Activated naive CD8-positive, alpha-beta T cell (primary cell): ENCODE measurements around the gene FAHD2A.
"Not testable (repeated sequence)": the region's sequence is repeated elsewhere in the genome, so short reads cannot be mapped to it uniquely, and the experiment has no call there.

Experiments
- H3K27ac Mint-ChIP-seq: one replicate; pipeline ENCODE4 v1.8.0; 2021; ENCODE audit warnings: mixed read lengths
- H3K27me3 Mint-ChIP-seq: one replicate; pipeline ENCODE4 v1.8.0; 2021; ENCODE audit warnings: mixed read lengths
- H3K36me3 Mint-ChIP-seq: one replicate; pipeline ENCODE4 v1.8.0; 2021; ENCODE audit warnings: mixed read lengths
- H3K4me1 Mint-ChIP-seq: one replicate; pipeline ENCODE4 v1.8.0; 2021; ENCODE audit warnings: low read depth, mixed read lengths
- H3K4me3 Mint-ChIP-seq: one replicate; pipeline ENCODE4 v1.8.0; 2021; ENCODE audit warnings: mild to moderate bottlenecking, mixed read lengths
- H3K9me3 Mint-ChIP-seq: one replicate; pipeline ENCODE4 v1.8.0; 2021; ENCODE audit warnings: low read depth, mixed read lengths

FAHD2A gene

GRCh38 chr2:95372216-95372829 is 30.2 kb upstream of the FAHD2A start:
- no peak overlapping the region for H3K4me3 Mint-ChIP-seq
- peaks cover 7% of the 10 kb centered on the region for H3K4me1 Mint-ChIP-seq
- no peak overlapping the region for H3K27ac Mint-ChIP-seq
- peaks cover 18% of the 10 kb centered on the region for H3K27me3 Mint-ChIP-seq
- peaks cover 5% of the 10 kb centered on the region for H3K9me3 Mint-ChIP-seq
- no peaks in the 10 kb centered on the region for H3K36me3 Mint-ChIP-seq

GRCh38 chr2:95372845-95373244 is 29.7 kb upstream of the FAHD2A start:
- peaks cover 7% of the 10 kb centered on the region for H3K4me1 Mint-ChIP-seq
- peaks cover 16% of the 10 kb centered on the region for H3K27me3 Mint-ChIP-seq
- H3K9me3 Mint-ChIP-seq: peaks cover 5% of the 10 kb centered on the region
- no peak overlapping the region for H3K4me3 Mint-ChIP-seq
- no peaks in the 10 kb centered on the region for H3K36me3 Mint-ChIP-seq
- H3K27ac Mint-ChIP-seq: no peak overlapping the region

GRCh38 chr2:95374029-95374428 is 28.5 kb upstream of the FAHD2A start:
- H3K27ac Mint-ChIP-seq: no peak overlapping the region
- H3K4me3 Mint-ChIP-seq: no peak overlapping the region
- peaks cover 14% of the 10 kb centered on the region for H3K27me3 Mint-ChIP-seq
- peaks cover 5% of the 10 kb centered on the region for H3K9me3 Mint-ChIP-seq
- no peaks in the 10 kb centered on the region for H3K36me3 Mint-ChIP-seq
- peaks cover 7% of the 10 kb centered on the region for H3K4me1 Mint-ChIP-seq

GRCh38 chr2:95374451-95374920 is 28.0 kb upstream of the FAHD2A start:
- H3K9me3 Mint-ChIP-seq: peaks cover 5% of the 10 kb centered on the region
- no peaks in the 10 kb centered on the region for H3K36me3 Mint-ChIP-seq

GRCh38 chr2:95374921-95375471 is 27.5 kb upstream of the FAHD2A start:
- peaks cover 13% of the 10 kb centered on the region for H3K27me3 Mint-ChIP-seq

More at GRCh38 chr2:95374451-95374920, 28.0 kb upstream of the FAHD2A start:
- Mint-ChIP-seq H3K27ac (no peak overlapping the region), H3K4me3 (no peak overlapping the region), H3K4me1 (peaks cover 7% of the 10 kb centered on the region), H3K27me3 (peaks cover 14% of the 10 kb centered on the region)

GRCh38 chr2:95375532-95376150 is 26.9 kb upstream of the FAHD2A start:
- Mint-ChIP-seq H3K9me3 (no peaks in the 10 kb centered on the region), H3K4me1 (peaks cover 7% of the 10 kb centered on the region), H3K4me3 (no peak overlapping the region), H3K27me3 (peaks cover 10% of the 10 kb centered on the region), H3K27ac (no peak overlapping the region), H3K36me3 (no peaks in the 10 kb centered on the region)

More at GRCh38 chr2:95374921-95375471, 27.5 kb upstream of the FAHD2A start:
- peaks cover 7% of the 10 kb centered on the region for H3K4me1 Mint-ChIP-seq
- peaks cover 3% of the 10 kb centered on the region for H3K9me3 Mint-ChIP-seq
- H3K36me3 Mint-ChIP-seq: no peaks in the 10 kb centered on the region
- no peak overlapping the region for H3K4me3 Mint-ChIP-seq
- H3K27ac Mint-ChIP-seq: no peak overlapping the region

GRCh38 chr2:95376311-95377215 is 25.9 kb upstream of the FAHD2A start:
- H3K36me3 Mint-ChIP-seq: no peaks in the 10 kb centered on the region
- peaks cover 7% of the 10 kb centered on the region for H3K4me1 Mint-ChIP-seq
- H3K9me3 Mint-ChIP-seq: no peaks in the 10 kb centered on the region
- no peak overlapping the region for H3K4me3 Mint-ChIP-seq
- H3K27ac Mint-ChIP-seq: no peak overlapping the region
- H3K27me3 Mint-ChIP-seq: peaks cover 10% of the 10 kb centered on the region

- no peaks in the 10 kb centered on the region for H3K9me3 Mint-ChIP-seq
- peaks cover 5% of the 10 kb centered on the region for H3K27me3 Mint-ChIP-seq
- no peak overlapping the region for H3K4me3 Mint-ChIP-seq
- H3K36me3 Mint-ChIP-seq: no peaks in the 10 kb centered on the region
- peaks cover 7% of the 10 kb centered on the region for H3K4me1 Mint-ChIP-seq
- no peak overlapping the region for H3K27ac Mint-ChIP-seq
These were observed 25.0 kb upstream of the FAHD2A start for GRCh38 chr2:95377216-95378123.

- not testable (repeated sequence) for H3K4me1 Mint-ChIP-seq, H3K36me3 Mint-ChIP-seq, H3K9me3 Mint-ChIP-seq, H3K4me3 Mint-ChIP-seq, H3K27ac Mint-ChIP-seq, H3K27me3 Mint-ChIP-seq
These were observed 24.2 kb upstream of the FAHD2A start for GRCh38 chr2:95378281-95378680.

GRCh38 chr2:95379371-95379831 is 23.1 kb upstream of the FAHD2A start:
- Mint-ChIP-seq H3K4me1 (peaks cover 7% of the 10 kb centered on the region), H3K9me3 (no peaks in the 10 kb centered on the region), H3K27ac (no peak overlapping the region), H3K36me3 (no peaks in the 10 kb centered on the region), H3K4me3 (no peak overlapping the region), H3K27me3 (peaks cover 4% of the 10 kb centered on the region)

- Mint-ChIP-seq H3K4me1 (peaks cover 2% of the 10 kb centered on the region), H3K9me3 (no peaks in the 10 kb centered on the region), H3K27me3 (peaks cover 4% of the 10 kb centered on the region), H3K36me3 (no peaks in the 10 kb centered on the region), H3K27ac (no peak overlapping the region), H3K4me3 (no peak overlapping the region)
These were observed 22.2 kb upstream of the FAHD2A start for GRCh38 chr2:95380280-95380679.

GRCh38 chr2:95380731-95381130 is 21.8 kb upstream of the FAHD2A start:
- H3K27ac Mint-ChIP-seq: no peak overlapping the region
- H3K36me3 Mint-ChIP-seq: no peaks in the 10 kb centered on the region
- peaks cover 4% of the 10 kb centered on the region for H3K27me3 Mint-ChIP-seq
- peaks cover 2% of the 10 kb centered on the region for H3K4me1 Mint-ChIP-seq
- no peak overlapping the region for H3K4me3 Mint-ChIP-seq
- no peaks in the 10 kb centered on the region for H3K9me3 Mint-ChIP-seq

GRCh38 chr2:95381212-95382191 is 21.0 kb upstream of the FAHD2A start:
- H3K4me1 Mint-ChIP-seq: no peaks in the 10 kb centered on the region
- H3K9me3 Mint-ChIP-seq: no peaks in the 10 kb centered on the region
- no peak overlapping the region for H3K27ac Mint-ChIP-seq
- H3K27me3 Mint-ChIP-seq: peaks cover 1% of the 10 kb centered on the region
- no peak overlapping the region for H3K4me3 Mint-ChIP-seq
- no peaks in the 10 kb centered on the region for H3K36me3 Mint-ChIP-seq
